NCI-H2171 treated with DMSO at 0.1 percent for 48 hours (cell line): ENCODE results near the gene KIAA0232.
"Not testable (repeated sequence)": the region's sequence is repeated elsewhere in the genome, so short reads cannot be mapped to it uniquely, and the experiment has no call there.

ENCODE experiments used
- DNase-seq: peaks from one replicate; lab custom pipeline; 2025; lab: John Stamatoyannopoulos, UW

The KIAA0232 gene

DNA sequence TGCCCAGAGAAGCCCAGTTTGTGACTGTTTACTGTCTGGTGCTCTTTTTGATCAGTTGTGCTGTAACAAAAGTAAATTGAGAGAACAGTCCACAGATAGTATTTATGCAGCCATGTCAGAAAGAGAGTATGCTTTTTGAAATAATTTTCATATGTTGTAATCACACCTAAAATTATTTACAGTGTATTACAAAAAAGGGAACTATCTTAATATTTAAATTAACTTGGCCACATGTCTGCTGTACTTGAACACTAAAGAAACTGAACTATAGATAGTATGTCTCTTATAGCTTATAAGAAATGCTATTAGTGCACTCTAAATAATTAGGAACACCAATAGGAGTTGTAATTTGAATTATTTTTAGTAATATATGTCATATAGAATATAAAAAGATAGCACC is 30.2 kb downstream of the KIAA0232 start:
- no peak for DNase-seq

DNA sequence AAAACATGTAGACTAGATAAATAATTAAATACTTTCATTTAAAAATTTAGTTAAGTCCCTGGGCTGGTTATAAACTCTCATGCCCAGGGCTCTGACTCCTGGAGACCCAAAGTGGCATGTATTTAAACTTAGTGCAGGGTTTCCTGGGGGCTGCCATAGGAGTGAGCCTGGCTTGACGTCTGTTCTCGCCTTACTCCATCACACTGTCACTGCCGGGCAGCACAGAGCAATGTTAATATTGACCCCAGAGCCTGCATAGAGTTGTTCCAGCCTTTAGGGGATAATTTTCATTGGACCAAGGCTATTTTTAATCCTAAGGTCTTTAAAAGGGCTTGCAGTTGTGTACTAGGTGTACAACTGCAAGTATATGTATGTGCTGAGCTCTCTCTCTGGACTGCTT is 31.2 kb downstream of the KIAA0232 start:
- DNase-seq, result no peak

DNA sequence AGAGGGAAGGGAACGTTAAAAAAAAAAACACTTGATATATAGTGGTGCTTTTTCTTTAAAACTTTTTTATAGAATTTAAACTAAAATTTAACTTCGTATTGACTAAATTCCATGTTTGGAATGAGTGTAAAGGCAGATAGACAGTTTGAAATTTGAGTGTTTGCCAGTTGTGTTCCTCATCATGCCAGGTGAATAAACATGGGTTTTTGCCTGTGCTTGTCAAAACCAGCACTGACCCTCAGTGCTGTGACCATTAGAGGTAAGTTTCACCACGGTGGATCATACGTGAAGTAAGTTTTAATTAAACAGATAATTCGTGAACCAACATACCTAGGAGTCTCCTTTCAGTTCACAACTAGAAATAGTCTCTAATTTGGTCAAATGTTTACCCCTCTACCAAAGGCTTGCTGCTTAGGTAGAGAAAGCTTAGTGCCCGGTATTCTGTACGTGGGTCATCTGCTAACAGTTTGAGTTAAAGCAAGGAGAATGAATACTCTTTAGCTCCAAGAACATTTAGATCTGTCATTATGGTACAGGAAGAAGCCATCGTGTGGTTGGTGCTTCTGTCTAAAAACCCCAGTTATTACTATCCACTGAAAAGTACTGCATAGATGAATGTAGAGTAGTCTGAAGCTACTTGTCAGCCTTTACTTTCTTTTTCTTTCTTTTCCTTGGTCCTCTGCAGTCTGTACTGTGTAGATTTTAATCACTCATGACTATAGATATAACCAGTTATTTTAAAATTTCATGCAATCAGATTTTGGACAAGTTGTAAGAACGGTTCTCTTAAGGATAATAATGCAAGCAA is 32.7 kb downstream of the KIAA0232 start:
- no peak for DNase-seq

DNA sequence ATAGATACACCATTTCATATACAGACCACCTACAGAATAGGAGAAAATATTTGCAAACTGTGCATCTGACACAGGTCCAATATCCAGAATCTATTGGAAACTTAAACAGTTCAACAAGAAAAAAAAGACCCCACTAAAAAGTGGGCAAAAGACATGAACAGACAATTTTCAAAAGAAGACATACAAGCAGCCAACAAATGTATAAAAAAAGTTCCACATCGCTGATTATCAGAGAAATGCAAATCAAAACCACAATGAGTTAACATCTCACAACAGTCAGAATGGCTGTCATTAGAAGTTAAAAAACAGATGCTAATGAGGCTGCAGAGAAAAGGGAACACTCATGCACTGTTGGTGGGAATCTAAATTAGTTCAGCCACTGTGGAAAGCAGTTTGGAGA is 36.8 kb downstream of the KIAA0232 start:
- DNase-seq, result no peak

DNA sequence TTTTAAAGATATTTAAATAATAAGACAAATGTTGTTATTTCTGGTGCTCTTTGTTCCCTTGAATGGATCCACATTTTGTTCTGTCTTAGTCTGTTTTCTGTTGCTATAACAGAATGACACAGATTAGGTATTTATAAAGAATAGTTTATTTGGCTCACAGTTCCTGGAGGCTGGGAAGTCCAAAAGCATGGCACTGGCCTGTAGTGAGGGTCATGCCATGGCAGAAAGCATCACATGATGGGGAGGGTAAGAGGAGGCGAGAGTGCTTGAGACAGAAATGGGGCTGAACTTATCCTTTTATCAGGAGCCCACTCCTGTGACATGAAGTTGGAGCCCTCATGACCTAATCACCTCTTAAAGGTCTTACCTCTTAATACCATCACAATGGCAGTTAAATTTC is 38.2 kb downstream of the KIAA0232 start:
- no peak for DNase-seq

DNA sequence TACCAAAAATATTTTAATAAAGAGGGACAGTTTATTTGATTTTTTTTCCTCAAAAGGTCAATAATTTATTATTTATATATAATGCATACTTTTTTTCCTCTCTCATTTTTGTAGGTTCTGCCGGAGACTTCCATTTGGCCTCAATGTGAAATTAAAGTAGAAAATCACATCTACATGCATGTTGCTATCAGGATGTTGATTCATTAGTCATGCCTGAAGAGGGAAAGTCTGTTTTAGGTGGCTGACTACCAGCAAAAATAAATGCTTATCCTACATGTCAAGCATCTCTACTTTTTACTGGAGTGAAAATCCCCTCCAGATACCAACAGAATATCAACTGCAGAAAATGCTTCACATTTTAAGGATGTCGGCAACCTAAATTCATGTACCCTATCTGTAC is 41.5 kb downstream of the KIAA0232 start:
- no peak for DNase-seq

DNA sequence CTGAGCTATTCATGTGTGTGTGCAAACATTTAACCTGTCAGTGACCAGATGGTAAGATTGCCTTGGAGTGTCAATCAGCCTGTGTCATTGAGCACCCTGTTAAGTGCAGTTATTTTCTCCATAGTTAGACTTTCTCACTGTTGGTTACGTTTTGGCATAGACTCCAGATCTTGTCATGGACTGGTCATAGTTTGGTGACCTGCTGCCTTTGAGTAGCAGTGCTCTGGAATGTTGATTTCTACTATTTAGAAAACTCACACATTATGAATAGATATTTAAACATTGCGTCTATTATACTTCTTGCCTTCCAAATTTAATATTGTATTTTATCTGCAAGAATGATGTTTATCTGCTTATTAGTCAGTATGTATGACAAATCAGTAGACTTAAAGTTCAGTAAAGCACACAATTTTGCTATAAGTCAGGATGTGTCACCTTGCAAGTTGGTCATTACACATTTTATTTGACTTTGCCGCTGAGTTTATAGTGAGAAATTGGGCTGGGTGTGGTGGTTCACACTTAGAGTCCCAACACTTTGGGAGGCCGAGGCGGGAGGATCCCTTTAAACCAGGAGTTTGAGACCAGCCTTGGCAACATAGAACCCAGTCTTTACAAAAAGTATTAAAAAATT is 42.4 kb downstream of the KIAA0232 start:
- no peak for DNase-seq

DNA sequence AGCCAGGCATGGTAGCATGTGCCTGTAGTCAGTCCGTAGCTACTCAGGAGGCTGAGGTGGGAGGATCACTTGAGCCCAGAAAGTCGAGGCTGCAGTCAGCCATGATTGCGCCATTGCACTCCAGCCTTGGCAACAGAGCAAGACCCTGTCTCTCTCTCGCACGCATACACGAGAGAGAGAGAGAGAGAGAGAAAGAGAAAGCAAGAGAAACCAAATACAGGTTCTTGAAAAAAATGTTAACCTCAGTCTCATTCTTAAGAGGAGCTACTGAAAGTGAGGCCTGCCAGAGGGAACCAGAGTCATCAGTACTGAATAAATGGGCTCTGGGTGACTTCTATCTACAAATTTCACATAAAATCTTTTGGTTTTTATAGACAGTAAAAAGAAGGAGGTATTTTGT is 42.9 kb downstream of the KIAA0232 start:
- no peak for DNase-seq

DNA sequence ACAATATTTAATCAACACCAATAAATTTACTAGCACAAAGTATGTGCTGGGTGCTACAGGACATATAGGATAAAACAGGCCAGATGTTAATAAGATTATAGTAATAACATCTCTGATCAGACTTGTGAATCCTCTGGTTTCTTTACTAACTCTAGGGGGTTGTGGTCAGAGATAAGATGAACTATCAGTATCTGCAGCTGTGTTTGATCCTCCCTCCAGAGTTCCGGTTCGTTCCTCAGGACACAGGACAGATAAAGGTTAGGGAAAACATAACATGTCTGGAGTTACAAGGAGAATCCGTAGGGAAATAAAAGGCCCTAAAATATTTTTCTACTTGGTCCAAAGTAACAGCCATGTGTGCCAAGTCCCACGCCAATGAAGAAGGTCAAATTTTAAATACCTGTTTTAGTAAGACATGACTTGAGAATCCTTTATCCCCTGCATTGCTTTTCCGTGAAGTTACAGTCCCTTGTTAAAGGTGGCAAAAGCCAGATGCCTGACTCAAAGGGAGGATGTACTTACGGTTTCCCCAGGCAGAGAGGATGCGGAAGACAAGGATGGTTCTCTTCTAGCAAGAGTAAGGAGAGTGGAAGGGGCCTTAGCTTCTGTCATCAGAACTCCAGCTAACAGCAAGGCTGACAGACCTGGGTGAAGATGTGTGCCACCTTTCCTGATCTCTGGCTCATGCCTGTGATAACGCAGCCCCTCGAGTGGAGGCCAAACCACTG is 44.4 kb downstream of the KIAA0232 start:
- no peak for DNase-seq

DNA sequence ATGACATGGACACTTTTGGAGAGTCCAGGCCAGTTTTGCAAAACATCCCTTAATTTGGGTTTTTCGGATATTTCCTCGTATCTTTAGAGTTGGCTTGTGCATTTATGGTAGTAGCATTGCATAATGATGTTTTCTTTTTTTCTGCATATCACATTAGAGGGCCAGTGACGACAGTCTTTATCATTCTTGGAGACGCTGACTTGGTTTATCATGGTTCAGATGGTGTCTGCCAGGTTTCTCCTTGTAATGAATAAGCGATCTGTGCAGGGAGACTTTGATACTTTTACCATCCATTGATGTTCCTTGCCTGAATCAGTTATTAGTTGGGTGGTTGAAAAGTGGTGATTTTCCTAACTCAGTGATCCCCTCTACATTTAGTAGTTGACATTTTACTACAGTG is 46.6 kb downstream of the KIAA0232 start:
- no peak for DNase-seq

DNA sequence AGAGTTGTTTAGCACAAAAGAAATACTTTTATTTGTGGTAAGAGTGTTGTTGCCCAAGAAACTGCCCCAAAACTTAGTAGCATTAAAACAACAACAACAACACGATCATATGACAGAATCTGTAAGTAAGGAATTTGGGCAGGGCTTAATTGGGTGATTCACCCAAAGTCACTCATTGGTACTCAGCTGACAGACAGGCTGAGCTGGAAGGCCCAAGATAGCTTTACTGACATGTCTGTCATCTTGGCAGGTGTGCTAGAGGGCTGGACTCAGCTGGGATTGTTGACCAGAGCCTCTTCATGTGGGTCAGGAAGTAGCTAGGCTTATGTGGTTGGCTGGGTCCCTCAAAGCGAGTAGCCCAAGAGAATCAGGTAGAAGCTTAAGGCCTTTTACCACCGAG is 52.3 kb downstream of the KIAA0232 start:
- no peak for DNase-seq

DNA sequence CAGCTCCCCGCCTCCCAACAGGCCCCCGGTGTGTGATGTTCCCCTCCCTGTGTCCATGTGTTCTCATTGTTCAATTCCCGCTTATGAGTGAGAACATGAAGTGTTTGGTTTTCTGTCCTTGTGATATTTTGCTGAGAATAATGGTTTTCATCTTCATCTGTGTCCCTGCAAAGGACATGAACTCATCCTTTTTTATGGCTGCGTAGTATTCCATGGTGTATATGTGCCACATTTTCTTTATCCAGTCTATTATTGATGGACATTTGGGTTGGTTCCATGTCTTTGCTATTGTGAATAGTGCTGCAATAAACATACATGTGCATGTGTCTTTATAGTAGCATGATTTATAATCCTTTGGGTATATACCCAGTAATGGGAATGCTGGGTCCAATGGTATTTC is 53.1 kb downstream of the KIAA0232 start:
- not testable (repeated sequence) for DNase-seq

DNA sequence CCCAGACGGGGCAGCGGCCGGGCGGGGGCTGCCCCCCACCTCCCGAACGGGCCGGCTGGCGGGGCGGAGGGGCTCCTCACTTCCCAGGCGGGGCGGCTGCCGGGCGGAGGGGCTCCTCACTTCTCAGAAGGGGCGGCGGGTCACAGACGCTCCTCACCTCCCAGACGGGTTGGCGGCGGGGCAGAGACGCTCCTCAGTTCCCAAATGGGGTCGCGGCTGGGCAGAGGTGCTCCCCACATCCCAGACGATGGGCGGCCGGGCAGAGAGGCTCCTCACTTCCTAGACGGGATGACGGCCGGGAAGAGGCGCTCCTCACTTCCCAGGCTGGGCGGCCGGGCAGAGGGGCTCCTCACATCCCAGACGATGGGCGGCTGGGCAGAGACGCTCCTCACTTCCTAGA is 54.6 kb downstream of the KIAA0232 start:
- not testable (repeated sequence) for DNase-seq

DNA sequence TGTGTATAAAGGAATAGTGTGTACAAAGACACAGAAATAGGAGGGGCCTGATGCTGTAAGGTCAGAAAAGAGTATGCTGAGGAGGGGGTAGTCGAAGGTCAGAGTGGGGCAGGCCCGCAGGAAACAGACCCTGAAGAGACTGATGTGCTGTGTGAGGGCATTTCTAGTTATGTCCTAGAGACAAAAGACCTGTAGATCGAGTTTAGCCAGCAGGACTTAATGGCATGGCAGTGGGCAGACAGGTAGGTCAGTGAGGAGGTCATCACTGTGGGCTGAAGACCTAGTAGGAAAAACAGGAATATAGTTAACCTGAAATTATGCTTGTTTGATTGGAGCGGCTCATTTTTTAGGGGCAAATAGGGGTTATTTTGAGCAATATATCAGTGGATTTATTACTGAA is 57.1 kb downstream of the KIAA0232 start:
- DNase-seq, result no peak

DNA sequence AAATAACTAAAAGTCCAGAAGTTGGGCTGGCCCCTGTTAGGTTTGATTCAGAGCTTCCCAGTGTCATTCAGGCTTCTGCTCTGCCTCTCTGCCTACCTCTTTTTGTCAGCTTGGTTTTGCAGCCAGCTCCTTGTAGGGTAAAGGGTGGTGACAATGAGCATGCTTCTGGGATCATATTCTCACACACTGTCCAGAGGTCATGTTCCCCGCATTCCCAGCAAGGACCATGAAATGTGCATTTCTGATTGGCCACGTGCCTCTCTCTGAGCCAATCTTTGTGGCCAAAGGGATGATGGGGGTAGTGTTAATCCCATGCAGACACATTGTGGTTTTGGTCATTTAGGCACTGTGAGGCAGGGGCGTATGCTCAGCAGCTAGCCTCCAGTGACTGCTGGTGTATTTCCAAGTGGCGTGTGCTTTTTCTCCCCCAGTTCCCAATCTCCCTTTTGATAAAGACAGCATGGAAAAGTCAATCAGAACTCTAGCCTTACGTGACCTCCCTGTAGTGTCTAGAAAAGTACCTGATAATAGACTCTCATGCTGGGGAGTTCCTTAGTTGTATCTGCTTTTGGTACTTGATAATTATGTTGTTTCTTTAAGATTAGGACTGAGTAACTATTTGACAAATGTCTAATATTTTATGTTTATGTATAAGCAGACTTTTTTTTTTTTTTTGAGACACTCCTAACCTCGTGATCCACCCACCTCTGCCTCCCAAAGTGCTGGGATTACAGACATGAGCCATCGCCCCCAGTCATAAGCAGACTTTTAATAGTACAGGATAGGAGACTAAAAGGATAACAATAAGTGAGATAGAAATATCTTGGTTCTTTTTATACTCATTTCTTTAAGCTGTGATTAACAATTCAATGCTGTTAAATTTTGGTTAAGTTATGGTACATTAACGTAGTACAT is 57.8 kb downstream of the KIAA0232 start:
- DNase-seq, result no peak

DNA sequence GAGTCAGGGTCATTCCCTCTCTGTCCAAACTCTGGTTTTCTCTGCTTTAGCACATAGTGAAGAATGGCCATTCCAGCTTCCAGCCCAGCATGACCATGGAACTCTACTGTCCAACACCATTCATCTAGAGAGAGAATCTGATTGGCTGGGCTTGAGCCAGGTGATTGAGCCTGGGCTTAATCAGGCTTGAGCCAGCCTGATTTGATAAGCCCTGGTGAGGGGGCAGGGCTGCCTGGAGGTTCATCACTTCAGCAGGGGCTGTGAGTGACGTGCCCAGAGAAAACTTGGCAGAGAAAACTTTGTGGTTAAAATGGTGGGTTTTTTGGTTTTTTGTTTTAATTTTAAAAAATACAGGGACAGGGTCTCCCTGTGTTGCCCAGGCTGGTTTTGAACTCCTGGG is 62.5 kb downstream of the KIAA0232 start:
- DNase-seq, result no peak

DNA sequence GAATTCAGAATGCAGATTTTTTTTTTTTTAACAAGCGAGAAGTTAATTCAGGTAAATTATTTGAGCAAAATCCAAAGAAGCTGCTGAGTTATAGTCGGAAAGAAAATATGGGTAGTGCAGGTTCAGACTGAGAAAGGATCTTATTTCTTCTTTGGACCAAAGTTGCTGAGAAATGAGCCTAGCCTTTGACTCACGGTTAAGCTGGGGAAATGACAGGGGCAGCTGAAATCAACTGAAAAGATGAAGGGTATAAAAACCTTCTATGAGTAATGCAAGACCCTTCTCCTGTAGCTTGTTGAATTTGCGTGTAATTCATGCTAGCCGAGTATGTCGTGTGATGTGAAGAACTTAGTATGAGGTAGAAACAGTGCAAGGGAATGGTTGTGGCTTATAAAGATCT is 63.0 kb downstream of the KIAA0232 start:
- DNase-seq, result no peak

DNA sequence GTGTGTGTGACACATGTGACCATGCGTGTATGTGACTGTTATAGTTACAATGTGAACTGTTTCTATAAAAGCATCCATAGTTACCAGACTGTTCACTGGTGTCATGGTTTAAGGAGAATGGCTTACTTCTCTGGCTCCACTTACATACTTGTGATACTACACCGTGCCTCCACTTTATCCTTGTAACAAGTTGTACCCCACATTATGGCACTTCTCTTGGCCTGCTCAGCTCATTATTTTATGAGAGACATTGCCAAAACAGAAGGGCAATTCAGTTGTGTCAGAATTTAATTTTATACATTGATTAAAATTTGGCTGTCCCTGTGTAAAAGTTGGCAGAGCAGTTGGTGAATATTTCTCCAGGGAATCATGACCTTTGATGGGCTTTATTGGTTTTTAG is 64.7 kb downstream of the KIAA0232 start:
- no peak for DNase-seq

DNA sequence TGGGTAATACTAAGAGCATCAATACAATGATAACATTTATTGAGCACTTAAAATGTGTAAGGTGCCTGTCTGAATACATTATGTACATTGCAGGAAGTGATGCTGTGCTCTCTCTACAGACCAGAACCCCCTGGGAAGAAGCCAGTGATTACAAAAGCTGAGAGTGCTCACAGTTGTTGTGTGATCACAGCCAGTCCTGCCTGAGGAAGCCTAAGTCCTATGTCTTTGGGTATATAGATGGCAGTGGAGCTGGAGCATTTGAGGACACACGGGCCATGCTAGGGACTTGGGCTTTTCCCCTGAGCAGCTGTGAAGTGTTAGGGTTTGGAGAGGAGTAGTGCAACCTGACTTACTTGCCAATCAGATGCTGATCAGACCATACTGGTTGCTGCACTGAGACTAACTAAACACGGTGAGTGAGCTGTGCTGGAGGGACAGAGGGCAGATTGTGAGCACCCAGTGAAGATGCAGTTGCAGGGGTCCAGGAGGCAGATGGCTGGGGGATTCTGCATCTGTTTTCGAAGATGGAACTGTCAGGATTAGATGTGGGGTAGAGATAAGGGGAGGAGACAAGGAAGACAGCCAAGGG is 66.3 kb downstream of the KIAA0232 start:
- DNase-seq, result peak; percentile 33

DNA sequence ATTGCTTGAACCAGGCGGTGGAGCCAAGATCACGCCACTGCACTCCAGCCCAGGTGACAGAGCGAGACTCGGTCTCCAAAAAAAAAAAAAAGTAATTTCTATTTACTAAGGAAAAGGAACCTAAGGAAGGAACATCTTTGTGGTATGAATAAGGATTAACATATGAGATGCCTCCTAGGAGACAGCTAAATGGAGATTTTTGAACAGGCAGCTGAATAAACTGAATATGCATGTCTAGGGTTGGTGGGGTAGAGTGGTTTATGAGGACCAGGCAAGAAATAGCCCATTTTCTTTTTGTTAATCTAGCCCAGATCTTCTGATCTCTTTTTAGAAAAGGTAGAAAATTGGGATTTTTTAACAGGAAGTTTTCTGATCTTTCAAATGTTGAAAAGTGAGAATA is 67.2 kb downstream of the KIAA0232 start:
- DNase-seq, result no peak

DNA sequence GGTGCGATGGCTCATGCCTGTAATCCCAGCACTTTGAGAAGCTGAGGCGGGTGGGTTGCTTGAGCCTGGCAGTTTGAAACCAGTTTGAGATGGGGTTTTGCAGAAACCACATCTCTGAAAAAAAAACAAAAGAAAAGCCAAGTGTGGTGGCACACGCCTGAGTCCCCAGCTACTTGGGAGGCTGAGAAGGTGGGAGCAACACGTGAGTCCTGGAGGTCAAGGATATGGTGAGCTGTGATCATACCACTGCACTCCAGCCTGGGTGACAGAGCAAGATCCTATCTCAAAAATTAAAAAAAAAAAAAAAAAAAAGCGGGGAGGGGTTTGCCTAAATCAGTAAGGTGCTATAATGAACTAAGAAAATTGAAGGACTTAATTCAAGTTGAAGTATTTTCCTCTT is 68.9 kb downstream of the KIAA0232 start:
- no peak for DNase-seq

DNA sequence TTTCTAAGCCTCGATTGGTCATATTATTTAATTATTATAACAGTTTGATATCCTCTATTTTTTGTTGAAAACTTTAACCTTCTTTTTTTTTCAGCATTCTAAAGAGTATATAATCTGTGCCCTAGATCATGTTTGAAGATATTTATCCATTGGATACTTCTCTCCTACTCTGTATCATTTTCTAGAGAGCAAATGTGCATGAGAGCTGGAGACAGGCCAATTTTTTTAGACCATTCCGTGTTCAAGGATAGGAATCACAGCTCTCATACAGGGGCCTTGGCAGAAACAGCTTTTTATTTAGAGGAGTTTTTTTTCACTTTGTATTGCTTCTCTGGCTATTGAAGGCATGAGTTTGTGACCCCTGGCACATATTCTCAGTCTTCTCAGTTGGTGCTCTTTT is 69.4 kb downstream of the KIAA0232 start:
- DNase-seq, result peak; percentile 52
